Dendritic cell treated with granulocyte-macrophage colony-stimulating factor and Interleukin-4, amounts not matched to agents 40 ng/mL and 50 ng/mL, for 4 days (primary cell): ENCODE measurements around the gene ID3.
"Not testable (repeated sequence)": the region's sequence is repeated elsewhere in the genome, so short reads cannot be mapped to it uniquely, and the experiment has no call there.

ENCODE experiments used
- H3K27ac Mint-ChIP-seq: one replicate; pipeline ENCODE4 v1.8.0; 2022; ENCODE audit warnings: mild to moderate bottlenecking, mixed read lengths
- H3K27me3 Mint-ChIP-seq: one replicate; pipeline ENCODE4 v1.8.0; 2022; ENCODE audit warnings: mild to moderate bottlenecking, mixed read lengths
- H3K36me3 Mint-ChIP-seq: one replicate; pipeline ENCODE4 v1.8.0; 2022; ENCODE audit warnings: low read depth, mixed read lengths
- H3K4me1 Mint-ChIP-seq: one replicate; pipeline ENCODE4 v1.8.0; 2022; ENCODE audit warnings: low read depth, mixed read lengths
- H3K4me3 Mint-ChIP-seq: one replicate; pipeline ENCODE4 v1.8.0; 2022; ENCODE audit warnings: mild to moderate bottlenecking, moderate library complexity, mixed read lengths
- H3K9me3 Mint-ChIP-seq: one replicate; pipeline ENCODE4 v1.8.0; 2022; ENCODE audit warnings: mixed read lengths
- intact Hi-C: fragments of 100-400 bp; cut with micrococcal nuclease; formaldehyde crosslinking; loops from one replicate; pipeline ENCODE4 v1.15.0; 2022

ID3 gene

GRCh38 chr1:23593556-23594148, 34.4 kb upstream of the ID3 start:
- intact Hi-C loops = no loop called here
- H3K4me1 Mint-ChIP-seq = peaks cover 32% of the 10 kb centered on the region
- H3K4me3 Mint-ChIP-seq = no peak overlapping the region
- H3K27me3 Mint-ChIP-seq = peaks cover 32% of the 10 kb centered on the region
- no peaks in the 10 kb centered on the region for H3K36me3 Mint-ChIP-seq
- no peak overlapping the region for H3K27ac Mint-ChIP-seq
- H3K9me3 Mint-ChIP-seq = no peaks in the 10 kb centered on the region

GRCh38 chr1:23593042-23593521, 33.8 kb upstream of the ID3 start:
- Mint-ChIP-seq H3K4me3 (no peak overlapping the region), H3K27me3 (peaks cover 36% of the 10 kb centered on the region), H3K36me3 (no peaks in the 10 kb centered on the region), H3K9me3 (no peaks in the 10 kb centered on the region), H3K4me1 (peaks cover 31% of the 10 kb centered on the region), H3K27ac (no peak overlapping the region)
- intact Hi-C loops = no loop called here

GRCh38 chr1:23592209-23592892, 33.0 kb upstream of the ID3 start:
- Mint-ChIP-seq H3K36me3 (no peaks in the 10 kb centered on the region), H3K4me1 (peaks cover 26% of the 10 kb centered on the region), H3K27me3 (peaks cover 42% of the 10 kb centered on the region), H3K9me3 (no peaks in the 10 kb centered on the region), H3K27ac (no peak overlapping the region), H3K4me3 (no peak overlapping the region)
- intact Hi-C loops = no loop called here

- Mint-ChIP-seq H3K27me3 (peaks cover 46% of the 10 kb centered on the region), H3K4me3 (no peak overlapping the region), H3K27ac (peak overlapping the region; percentile 6), H3K4me1 (peaks cover 26% of the 10 kb centered on the region), H3K36me3 (no peaks in the 10 kb centered on the region), H3K9me3 (no peaks in the 10 kb centered on the region)
- intact Hi-C loops = no loop called here
These were observed 32.3 kb upstream of the ID3 start for GRCh38 chr1:23591460-23592208.

- intact Hi-C loops = no loop called here
- peak overlapping the region; percentile 6 for H3K27ac Mint-ChIP-seq
- no peaks in the 10 kb centered on the region for H3K36me3 Mint-ChIP-seq
- H3K27me3 Mint-ChIP-seq = peaks cover 46% of the 10 kb centered on the region
- H3K4me3 Mint-ChIP-seq = no peak overlapping the region
- H3K4me1 Mint-ChIP-seq = peaks cover 32% of the 10 kb centered on the region
- no peaks in the 10 kb centered on the region for H3K9me3 Mint-ChIP-seq
These were observed 30.9 kb upstream of the ID3 start for GRCh38 chr1:23590058-23590783.

- no peak overlapping the region for H3K4me3 Mint-ChIP-seq
- peaks cover 46% of the 10 kb centered on the region for H3K27me3 Mint-ChIP-seq
- no peaks in the 10 kb centered on the region for H3K36me3 Mint-ChIP-seq
- peaks cover 26% of the 10 kb centered on the region for H3K4me1 Mint-ChIP-seq
- H3K9me3 Mint-ChIP-seq = no peaks in the 10 kb centered on the region
- H3K27ac Mint-ChIP-seq = no peak overlapping the region
- intact Hi-C loops = no loop called here
These were observed 30.3 kb upstream of the ID3 start for GRCh38 chr1:23589585-23589986.

GRCh38 chr1:23588749-23589548, 29.6 kb upstream of the ID3 start:
- Mint-ChIP-seq H3K4me3 (no peak overlapping the region), H3K9me3 (no peaks in the 10 kb centered on the region), H3K36me3 (no peaks in the 10 kb centered on the region), H3K4me1 (peaks cover 24% of the 10 kb centered on the region), H3K27me3 (peaks cover 44% of the 10 kb centered on the region), H3K27ac (no peak overlapping the region)
- intact Hi-C loops = no loop called here

- Mint-ChIP-seq H3K4me3 (no peak overlapping the region), H3K9me3 (no peaks in the 10 kb centered on the region), H3K27me3 (peaks cover 43% of the 10 kb centered on the region), H3K27ac (no peak overlapping the region), H3K36me3 (no peaks in the 10 kb centered on the region), H3K4me1 (peaks cover 18% of the 10 kb centered on the region)
- intact Hi-C loops = no loop called here
These were observed 26.2 kb upstream of the ID3 start for GRCh38 chr1:23585321-23586022.

GRCh38 chr1:23583727-23584126, 24.4 kb upstream of the ID3 start:
- H3K36me3 Mint-ChIP-seq, H3K27ac Mint-ChIP-seq, H3K4me3 Mint-ChIP-seq, H3K9me3 Mint-ChIP-seq, intact Hi-C loops: not testable (repeated sequence)
- Mint-ChIP-seq H3K4me1 (peaks cover 15% of the 10 kb centered on the region), H3K27me3 (peaks cover 34% of the 10 kb centered on the region)

GRCh38 chr1:23582820-23583219, 23.5 kb upstream of the ID3 start:
- Mint-ChIP-seq H3K36me3 (no peaks in the 10 kb centered on the region), H3K4me3 (no peak overlapping the region), H3K27ac (no peak overlapping the region), H3K4me1 (peaks cover 23% of the 10 kb centered on the region), H3K27me3 (peaks cover 27% of the 10 kb centered on the region), H3K9me3 (no peaks in the 10 kb centered on the region)
- intact Hi-C loops = no loop called here

GRCh38 chr1:23581219-23581618, 21.9 kb upstream of the ID3 start:
- intact Hi-C loops = no loop called here
- Mint-ChIP-seq H3K27me3 (peaks cover 19% of the 10 kb centered on the region), H3K4me3 (no peak overlapping the region)

GRCh38 chr1:23578997-23579363, 19.7 kb upstream of the ID3 start:
- no peak overlapping the region for H3K27ac Mint-ChIP-seq
- no peaks in the 10 kb centered on the region for H3K9me3 Mint-ChIP-seq
- no peak overlapping the region for H3K4me3 Mint-ChIP-seq
- peaks cover 33% of the 10 kb centered on the region for H3K27me3 Mint-ChIP-seq
- peaks cover 5% of the 10 kb centered on the region for H3K36me3 Mint-ChIP-seq
- intact Hi-C loops = no loop called here
- H3K4me1 Mint-ChIP-seq = peaks cover 22% of the 10 kb centered on the region

More at GRCh38 chr1:23581219-23581618, 21.9 kb upstream of the ID3 start:
- H3K27ac Mint-ChIP-seq = no peak overlapping the region
- no peaks in the 10 kb centered on the region for H3K9me3 Mint-ChIP-seq
- no peaks in the 10 kb centered on the region for H3K36me3 Mint-ChIP-seq
- peaks cover 27% of the 10 kb centered on the region for H3K4me1 Mint-ChIP-seq
